ENCODE results near the gene LBX2.

LBX2 gene

DNA sequence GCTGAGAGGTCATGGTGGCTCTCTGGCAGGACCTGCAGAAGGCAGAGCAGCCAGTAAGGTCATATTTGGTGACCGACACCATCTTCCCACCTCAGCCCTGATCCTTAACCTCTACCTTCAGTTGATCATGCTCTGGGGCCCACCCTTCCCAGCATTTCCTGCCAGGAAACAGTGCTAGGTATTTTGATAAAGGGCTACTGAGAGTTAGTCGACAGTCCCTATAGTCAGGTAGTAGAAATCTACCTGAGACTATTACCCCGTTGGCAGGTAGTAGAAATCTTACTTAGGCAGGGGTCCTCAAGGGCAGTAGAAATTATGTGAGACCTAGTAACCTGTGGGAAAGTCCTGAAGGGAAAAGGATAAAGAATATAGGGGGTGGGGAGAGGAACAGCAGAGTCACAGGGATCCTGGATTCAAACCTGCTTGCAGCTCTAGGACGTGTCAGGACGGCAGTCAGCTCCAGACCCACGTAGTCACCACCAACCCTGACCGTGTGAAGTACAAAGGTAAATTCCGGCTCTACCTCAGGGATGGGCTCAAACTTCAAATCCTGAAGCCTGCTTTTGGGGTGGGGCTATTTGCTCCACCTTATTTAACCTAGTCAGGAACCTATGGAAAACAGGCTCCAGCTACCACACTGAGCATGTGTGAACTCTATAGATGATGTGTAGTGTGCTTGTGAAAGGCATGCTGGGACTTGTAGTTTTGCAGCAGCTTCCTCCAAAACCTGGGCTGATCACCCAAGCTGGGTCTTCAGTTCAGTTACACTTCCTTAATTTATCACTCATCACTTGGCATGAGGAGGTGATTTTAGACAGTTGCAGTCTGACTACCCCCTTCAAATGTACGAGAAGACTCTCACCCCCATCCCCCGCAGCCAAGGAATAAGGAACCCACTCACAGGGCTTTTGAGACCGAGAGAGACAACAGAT, 26.6 kb upstream of the LBX2 start, which contains the start of gene DQX1:
Gene DQX1, minus strand, starts transcription at position 515 of the 932 bp plus-strand sequence. Its CDS starts 502 bp downstream, at position 13.
- DNase-seq: peak; percentile 74

DNA sequence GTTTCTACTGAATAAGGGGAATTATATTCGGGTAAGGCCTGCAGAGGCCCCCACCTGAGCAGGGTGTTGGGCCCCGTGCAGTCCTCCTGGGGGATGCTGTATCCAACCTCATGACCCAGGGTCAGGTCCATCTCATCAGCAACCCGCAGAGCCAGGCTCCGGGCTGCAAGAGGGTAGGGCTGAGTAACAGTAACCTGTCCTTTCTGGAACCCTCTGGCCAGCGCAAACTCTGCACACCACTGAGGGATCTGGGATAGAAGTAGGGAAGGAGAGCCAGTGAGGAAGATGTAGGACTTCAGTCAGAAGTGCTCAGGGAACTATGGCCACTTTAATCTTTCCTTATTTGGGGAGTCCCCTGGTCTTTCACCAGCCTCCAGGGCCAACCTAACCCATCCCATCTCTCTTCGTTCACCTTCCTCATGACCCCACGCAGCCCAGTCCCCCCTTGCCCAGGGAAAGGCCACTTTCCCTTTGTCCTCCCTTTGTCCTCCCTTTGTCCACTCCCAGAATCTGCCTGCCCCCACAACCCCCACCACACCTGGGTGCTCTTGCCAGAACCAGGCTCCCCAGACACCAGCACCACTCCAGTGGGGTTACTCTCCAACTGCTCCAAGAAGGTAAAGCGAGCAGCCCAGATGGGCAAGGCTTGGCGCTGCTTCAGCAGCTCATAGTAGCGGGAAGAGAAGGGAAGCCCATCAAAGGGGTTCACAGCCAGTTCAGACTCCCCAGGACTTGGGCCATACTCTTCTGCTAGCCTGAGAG, 25.7 kb upstream of the LBX2 start:
- no peak for DNase-seq

- no peak for DNase-seq
These were observed 24.6 kb upstream of the LBX2 start for GRCh38 chr2:74524005-74524404.

- no peak for DNase-seq
These were observed 23.1 kb upstream of the LBX2 start for GRCh38 chr2:74522516-74522915.

DNA sequence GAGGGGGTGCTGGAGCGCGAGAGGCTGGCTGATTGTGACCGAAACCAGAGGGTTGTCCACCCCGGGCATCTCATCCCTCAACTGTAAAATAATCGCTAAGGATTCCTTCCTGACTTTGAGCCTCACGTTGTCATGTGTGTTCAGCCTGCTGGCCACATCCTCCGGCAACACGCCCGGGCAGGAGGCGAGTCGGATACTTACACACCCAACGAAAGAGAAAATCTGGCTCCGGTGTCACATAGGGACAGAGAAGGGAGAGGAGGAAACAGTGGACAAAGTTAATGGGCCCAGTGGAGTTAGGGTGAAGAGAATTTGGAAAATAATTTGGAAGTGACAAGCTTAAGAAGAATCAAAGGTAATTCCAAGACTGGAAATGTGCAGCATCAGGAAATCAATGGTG, 17.2 kb upstream of the LBX2 start:
- no peak for DNase-seq

DNA sequence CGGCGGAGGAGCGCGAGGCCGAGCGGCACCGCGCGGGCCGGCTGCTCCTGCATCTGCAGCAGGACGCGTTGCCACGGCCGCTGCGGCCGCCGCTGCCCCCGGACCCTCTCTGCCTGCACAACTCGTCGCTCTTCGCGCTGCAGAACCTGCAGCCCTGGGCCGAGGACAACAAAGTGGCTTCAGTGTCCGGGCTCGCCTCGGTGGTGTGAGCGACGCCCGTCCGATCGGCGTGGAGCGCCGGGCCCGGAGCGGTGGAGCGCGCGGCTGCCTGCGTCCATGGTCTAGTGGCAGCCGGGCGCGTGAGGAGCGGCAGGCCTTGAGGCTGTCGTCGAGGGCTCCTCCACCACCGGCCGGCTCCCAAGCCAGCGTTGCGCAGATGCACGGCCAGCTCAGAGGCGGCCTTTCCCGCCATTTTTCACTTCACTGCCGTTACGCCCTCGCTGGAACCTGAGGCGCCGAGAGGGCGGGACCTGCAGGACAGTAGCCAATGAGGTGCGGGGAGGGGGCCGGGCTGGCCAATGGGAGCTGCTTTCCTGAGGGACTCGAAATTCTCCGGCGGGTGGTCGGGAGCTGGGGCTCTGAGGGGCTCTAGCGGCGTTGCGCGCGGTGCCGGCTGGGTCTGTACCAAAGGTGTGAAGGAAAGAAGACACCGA, 16.7 kb upstream of the LBX2 start:
- peak; percentile 88 for DNase-seq

DNA sequence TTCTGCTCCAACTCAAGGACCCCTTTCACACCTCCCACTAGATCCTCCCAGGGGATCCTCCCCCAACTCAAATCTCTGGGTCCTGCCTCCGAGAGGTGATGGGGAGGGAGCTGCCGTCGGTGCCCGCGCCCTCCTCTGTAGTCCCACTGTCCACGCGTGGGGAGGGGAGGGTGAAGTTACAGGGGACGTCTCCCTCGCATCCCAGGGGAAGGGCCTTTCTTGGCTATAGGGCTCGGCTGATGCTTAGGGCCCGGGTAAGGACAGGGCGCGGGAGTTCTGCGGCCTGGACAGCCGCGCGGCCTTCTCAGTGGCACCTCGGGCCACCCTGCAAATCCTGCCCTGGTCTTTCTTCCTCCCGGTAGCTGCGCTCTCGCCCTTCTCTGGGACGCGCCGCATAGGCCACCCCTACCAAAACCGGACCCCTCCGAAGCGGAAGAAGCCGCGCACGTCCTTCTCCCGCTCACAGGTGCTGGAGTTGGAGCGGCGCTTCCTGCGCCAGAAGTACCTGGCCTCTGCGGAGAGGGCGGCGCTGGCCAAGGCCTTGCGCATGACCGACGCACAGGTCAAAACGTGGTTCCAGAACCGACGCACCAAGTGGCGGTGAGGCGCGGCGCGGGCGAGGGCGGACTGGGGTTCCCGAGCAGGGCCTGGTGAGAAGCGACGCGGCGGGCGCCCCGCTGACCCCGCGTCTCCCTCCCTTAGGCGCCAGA, 16.0 kb upstream of the LBX2 start:
- DNase-seq: no peak

DNA sequence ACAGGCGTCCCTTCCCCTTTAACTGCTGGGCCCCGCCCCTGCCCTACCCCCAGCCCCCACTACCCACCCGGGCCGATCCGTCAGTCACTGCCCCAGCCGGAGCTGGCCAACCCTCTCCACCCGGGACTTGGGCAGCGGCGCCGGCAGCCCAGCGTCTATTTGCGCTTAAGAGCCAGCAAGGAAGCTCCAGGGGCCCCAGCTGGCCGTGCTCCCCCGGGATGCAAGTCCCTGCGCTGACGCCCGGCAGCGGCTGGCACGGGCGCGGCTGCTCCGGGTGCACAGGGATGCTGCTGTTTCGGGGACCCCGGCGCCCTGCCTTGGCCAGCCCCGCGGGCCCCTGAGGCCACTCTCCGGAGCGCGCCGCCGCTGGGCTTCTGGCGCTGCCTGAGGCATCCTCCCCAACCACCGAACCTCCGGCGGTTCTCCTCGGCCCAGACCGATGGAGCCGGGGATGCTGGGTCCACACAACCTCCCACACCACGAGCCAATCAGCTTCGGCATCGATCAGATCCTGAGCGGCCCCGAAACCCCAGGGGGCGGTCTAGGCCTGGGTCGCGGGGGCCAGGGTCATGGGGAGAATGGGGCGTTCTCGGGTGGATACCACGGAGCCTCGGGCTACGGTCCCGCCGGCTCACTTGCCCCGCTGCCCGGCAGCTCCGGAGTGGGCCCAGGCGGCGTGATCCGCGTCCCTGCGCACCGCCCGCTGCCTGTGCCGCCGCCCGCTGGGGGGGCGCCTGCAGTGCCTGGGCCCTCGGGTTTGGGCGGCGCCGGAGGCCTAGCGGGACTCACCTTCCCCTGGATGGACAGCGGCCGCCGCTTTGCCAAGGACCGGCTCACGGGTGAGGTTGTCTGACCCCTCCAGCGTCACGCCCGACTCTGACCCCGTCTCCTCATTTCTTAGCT, 15.2 kb upstream of the LBX2 start, which contains the start of gene TLX2:
Gene TLX2, plus strand, starts transcription at position 83 of the 903 bp plus-strand sequence. Its CDS starts 357 bp downstream, at position 440.
- no peak for DNase-seq

DNA sequence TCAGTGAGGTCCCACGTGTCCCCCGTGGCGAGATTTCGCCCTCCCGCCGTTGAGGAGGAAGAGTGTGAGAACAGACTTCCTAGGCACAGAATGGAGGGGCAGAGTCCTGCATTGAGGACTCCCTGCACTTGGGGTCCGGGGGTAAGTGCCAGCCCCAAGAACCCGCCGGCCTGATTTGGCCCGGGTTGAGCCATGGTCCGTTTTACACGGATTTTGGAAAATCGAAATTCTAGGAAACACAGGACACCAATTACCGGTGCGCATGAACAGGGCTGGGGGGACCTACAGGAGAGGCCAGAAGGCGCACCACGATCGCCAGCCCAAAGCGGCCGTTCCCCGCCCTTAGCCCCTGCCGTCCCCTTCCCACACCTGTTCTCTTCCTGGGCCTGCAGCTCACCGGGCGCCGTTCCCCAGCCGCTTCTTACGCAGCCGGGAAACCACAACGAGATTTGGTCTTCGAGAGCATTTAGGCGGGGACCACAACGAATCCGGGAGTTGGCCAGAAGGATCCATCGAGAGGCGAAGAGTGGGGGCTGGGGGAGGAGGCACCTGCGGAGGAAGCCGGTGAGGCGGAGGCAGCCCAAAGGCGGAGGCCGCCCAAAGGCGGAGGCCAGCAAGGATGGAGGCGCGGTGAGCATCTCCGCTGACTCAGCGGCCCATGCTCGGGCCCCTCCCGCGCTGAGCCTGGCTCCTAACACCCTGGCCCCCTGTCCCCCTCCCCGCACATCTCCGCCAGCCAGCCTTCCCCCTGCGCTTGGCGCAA, 14.4 kb upstream of the LBX2 start:
- DNase-seq: no peak

- DNase-seq: no peak
These were observed 13.6 kb upstream of the LBX2 start for GRCh38 chr2:74512744-74513604.

DNA sequence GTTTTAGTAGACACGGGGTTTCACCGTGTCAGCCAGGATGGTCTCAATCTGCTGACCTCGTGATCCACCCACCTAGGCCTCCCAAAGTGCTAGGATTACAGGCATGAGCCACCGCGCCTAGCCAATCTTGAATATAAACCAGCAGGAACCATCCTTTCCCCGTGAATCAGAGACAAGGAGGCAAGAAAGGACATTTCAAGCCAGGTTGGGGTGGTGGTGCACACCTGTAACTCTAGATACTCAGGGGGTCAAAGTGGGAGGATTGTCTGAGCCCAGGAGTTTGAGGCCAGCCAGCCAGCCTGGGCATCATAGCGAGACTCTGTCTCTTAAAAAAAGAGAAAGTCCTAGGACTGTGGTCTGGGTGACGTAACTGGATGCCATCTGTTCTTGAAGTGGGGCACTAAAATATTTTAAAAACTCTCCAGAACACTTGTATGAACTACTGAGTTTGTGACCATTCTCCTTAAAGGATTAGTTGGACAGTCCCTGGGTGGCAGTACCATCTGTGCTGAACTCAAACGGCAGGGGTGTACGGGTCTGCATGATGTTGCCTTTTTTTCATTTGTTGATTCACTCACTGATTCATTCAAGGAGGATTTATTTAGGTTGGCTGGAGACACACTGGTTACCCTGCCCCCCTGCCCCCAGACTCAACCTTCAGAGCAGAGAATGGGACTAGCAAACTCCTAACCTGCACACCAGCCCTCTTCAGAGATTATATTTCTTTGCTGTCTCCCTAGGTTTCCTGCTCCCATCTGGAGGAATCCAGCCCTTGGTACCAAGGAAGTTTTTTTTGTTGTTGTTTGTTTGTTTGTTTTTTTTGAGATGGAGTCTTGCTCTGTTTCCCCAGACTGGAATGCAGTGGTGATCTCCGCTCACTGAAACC, 11.9 kb upstream of the LBX2 start:
- DNase-seq: no peak

GRCh38 chr2:74510272-74510671, 10.9 kb upstream of the LBX2 start:
- no peak for DNase-seq

DNA sequence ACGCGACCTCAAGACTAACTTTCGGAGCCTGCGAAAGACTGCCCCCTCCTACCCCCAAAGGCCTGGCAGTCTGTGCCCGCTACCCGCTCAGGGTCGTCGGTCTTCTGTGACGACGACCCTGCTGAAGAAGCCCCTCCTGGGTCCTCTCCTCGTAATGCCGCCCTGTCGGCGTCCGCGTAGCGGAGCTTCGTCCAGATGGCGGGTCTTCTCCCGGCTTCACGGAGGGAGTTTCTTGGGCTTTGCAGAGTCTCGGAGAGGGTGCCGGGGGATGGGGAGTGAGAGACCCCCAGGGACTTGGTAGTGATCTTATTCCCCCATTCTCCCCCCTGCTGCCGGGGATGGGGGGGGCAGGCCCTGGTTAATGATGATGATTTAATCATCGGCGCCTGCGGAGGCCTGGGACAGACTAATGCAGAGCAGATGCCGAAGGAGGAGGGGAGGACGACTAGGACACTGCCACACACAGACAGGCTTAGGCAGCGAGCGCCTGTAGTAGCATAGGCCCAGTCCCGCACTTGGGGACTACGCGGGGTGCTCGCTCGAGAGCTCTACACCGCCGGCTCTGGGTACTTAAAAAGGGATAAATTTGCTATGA, 8.6 kb upstream of the LBX2 start:
- peak; percentile 53 for DNase-seq

DNA sequence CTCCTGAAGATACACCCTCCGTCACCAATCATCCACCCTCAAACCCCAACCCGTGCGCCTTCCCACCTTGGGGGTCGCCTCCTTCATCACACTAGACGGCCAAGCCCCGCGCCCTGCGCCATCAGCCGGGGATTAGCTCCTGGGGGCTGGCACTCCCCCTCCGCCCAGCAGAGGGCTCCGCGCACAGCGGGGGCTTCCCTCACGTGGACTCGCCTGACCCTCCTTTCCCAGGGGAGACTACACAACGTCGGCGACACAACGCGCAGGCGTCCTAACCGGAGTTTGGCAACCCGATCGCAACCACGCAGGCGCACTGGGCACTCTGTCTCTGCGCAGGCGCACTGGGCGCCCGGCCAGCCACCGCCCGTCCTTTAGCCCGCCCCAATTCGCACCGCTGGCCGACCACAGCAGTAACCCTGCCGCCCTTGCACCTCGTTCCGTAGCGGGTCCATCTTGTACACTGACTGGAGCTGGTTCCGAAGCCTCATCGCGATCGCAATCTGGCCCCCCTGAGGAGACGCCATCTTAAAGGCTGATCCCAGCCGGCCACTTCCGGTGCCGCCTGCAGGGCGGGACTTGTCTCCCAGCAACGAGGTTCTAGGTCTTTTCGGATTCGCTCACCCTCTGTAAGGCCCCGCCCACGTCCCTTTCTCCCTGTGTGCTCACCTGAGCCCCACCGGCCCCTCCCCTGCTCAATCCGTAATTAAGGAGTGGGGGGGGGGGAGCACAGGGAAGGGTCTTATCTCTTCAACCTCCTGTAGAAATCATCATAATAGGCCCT, 7.9 kb upstream of the LBX2 start, which contains the start of gene PCGF1:
Gene PCGF1, minus strand, starts transcription at position 551 of the 781 bp plus-strand sequence. Its CDS starts 27 bp downstream, at position 524.
- peak; percentile 99 for DNase-seq

GRCh38 chr2:74505448-74506246, 6.2 kb upstream of the LBX2 start:
- DNase-seq: no peak

GRCh38 chr2:74504591-74504990, 5.2 kb upstream of the LBX2 start:
- DNase-seq: no peak
